Erythroblast (primary cell): Measurements from ENCODE around the gene TMEM135.
A peak's percentile ranks its signal among the peaks of the same experiment; 100 is the strongest.

ENCODE experiments used
- DNase-seq, 2 experiments: peaks; one replicate each; lab custom pipeline; 2025; lab: John Stamatoyannopoulos, UW
- GATA1 ChIP-seq: IDR thresholded peaks from 2 replicates; pipeline ENCODE4 v1.6.1; 2011; ENCODE audit warnings: low read depth, mild to moderate bottlenecking, control low read depth, low read length, moderate library complexity
- POLR2A ChIP-seq: IDR thresholded peaks from 2 replicates; pipeline ENCODE4 v1.6.1; 2011; ENCODE audit warnings: mild to moderate bottlenecking, low read length

TMEM135 gene

DNA sequence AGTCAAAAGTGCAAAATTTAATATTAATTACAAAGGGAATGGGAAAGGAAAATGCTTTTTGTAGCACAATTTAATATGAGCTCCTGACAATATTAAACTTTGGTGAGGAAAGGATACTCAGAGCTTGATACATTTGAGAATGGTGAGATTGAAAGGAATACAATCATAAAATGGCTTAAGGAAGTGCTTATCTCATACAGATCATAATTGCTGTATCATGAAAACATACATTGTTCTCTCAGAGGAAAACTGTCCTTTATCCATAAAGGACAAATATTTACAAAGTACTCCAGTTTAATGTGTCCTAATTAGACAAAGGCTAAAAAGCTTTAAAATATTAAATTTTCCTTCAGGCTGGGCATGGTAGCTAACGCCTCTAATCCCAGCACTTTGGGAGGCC, 260.4 kb downstream of the TMEM135 start:
- DNase-seq, result no peak
- TF ChIP-seq POLR2A, result no peak
- no peak for TF ChIP-seq GATA1

DNA sequence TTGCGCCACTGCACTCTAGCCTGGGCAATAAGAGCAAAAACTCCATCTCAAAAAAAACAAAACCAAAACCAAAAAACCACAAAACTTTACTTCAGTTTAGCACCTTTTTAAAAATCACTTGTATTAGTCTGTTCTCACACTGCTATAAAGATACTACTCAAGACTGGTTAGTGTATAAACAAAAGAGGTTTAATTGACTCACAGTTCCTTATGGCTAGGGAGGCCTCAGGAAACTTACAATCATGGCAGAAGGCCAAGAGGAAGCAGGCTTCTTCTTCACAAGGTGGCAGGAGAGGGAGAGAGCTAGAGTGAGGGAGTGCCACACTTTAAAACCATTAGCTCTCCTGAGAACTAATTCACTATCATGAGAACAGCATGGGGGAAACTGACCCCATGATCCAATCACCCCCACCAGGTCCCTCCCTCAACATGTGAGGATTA, 261.3 kb downstream of the TMEM135 start:
- peak; percentile 14 to 61 for DNase-seq
- TF ChIP-seq GATA1, result no peak
- TF ChIP-seq POLR2A, result no peak

- DNase-seq, result peak; percentile 40 to 75
- TF ChIP-seq GATA1 (no peak), POLR2A (no peak)
These were observed 263.1 kb downstream of the TMEM135 start for GRCh38 chr11:87300640-87301380.

- DNase-seq, result no peak
- TF ChIP-seq POLR2A (no peak), GATA1 (no peak)
These were observed 264.2 kb downstream of the TMEM135 start for GRCh38 chr11:87301785-87302540.

DNA sequence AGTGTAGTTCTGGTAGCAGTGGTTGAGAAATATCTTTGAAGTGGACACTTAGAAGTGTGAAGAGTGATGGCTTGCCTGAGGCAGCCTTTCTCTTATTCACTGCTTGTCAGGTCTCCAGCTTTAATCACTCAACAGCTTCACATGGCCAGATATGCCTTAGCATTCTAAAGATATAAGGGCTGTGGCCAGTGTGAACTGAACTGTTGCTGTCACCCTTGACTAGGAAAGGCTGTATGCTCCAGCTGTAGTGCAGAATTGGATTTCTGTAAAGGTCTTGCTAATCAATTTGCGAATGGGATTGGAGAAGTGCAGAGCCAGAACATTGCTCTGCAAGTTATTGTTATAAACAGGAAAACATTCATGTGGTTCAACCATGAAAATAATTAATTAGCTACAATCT, 266.7 kb downstream of the TMEM135 start:
- DNase-seq, result no peak
- no peak for TF ChIP-seq POLR2A
- no peak for TF ChIP-seq GATA1

- no peak for DNase-seq
- no peak for TF ChIP-seq GATA1
- TF ChIP-seq POLR2A, result no peak
These were observed 268.6 kb downstream of the TMEM135 start for GRCh38 chr11:87306262-87306851.

DNA sequence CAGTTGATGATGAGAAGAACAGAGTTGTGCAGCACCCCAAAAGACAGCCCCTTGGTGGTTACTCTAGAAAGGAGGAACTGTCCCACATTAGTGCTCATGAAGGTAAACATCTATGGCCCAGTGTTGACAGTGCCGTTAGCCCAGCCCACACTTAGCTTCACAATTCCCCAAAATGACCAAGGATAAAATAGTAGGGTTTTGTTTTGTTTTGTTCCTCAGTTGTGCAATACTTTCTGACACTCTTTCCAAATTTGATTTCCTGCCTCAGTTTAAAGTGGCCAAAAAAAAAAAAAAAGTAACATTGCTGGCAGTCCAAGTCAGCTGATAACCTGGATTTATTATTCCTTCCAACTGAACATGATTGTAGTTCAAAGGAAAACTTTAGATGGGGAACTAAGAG, 269.4 kb downstream of the TMEM135 start:
- DNase-seq, result no peak
- TF ChIP-seq POLR2A (no peak), GATA1 (no peak)

GRCh38 chr11:87315229-87315628, 277.5 kb downstream of the TMEM135 start:
- TF ChIP-seq GATA1, result no peak
- TF ChIP-seq POLR2A, result no peak
- peak in 1 of 2 experiments; percentile 48 for DNase-seq

DNA sequence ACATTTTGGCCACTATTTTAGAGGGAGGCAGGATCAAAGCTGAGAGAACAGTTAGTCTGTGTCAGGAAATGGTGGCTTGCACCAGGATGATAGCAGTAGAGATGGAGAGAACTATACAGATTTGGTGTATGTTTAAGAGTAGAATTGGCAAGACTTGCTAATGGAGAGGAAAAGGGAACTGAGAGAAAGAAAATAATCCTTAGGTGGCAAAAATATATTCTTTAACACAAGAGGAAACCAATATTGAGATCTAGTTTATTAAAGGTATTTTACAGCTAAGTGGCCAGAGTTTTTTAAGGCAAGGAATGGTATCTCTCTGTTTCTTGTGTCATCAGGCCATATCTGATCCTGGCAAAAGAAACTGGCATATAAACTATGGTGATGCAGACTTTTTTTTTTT, 278.8 kb downstream of the TMEM135 start:
- DNase-seq, result peak in 1 of 2 experiments; percentile 7
- no peak for TF ChIP-seq POLR2A
- no peak for TF ChIP-seq GATA1

- no peak for DNase-seq
- TF ChIP-seq GATA1 (no peak), POLR2A (no peak)
These were observed 279.7 kb downstream of the TMEM135 start for GRCh38 chr11:87317441-87317840.

DNA sequence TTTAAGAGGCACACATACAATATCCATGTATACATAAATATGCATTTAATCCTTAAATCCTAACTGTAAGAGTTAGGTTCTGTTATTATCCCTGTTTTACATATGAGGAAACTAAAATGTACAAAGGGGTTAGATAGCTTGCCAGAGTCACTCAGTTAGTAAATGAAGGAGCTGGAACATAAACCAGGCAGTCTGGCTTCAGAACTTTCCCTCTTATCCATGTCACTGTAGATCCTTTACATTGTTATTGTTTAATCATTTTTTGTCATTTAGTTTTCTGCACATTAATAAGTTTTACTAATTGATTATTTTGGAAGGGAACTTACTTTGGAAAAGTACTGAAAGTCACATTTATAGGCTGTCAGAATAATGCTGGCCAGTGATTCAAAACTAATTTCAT, 282.4 kb downstream of the TMEM135 start:
- DNase-seq, result no peak
- TF ChIP-seq GATA1, result no peak
- TF ChIP-seq POLR2A, result no peak

DNA sequence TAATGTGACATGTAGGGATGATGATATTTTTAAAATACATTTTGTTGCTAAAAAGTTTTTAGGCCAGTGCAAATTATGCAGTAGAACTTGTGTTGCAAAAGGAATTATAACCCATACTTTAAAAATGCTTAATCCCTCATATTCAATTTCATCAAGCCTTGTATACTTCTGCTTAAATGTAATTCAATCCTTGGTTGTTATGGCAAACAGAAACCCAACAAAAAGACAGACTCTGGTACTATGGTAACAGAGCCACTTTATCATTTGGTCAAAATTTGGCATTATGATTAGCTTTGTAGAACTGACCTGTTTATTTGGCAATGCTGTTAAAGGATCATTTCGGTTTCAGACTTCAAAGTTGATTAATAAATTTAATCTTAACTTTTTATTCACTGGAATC, 284.8 kb downstream of the TMEM135 start:
- TF ChIP-seq GATA1 (no peak), POLR2A (no peak)
- DNase-seq, result no peak

- DNase-seq, result no peak
These were observed 286.2 kb downstream of the TMEM135 start for GRCh38 chr11:87323899-87324298.

More at GRCh38 chr11:87323899-87324298, 286.2 kb downstream of the TMEM135 start:
- TF ChIP-seq GATA1 (no peak), POLR2A (no peak)
